GM21528 (cell line): Measurements from ENCODE around the gene MR1.

Experiments
- ATAC-seq: cut with Tn5 transposase; IDR thresholded peaks from one replicate; pipeline ENCODE4 v1.9.1; 2021; ENCODE audit warnings: mild to moderate bottlenecking, moderate library complexity; ENCODE audit not compliant: unreplicated experiment, low FRiP score

Gene MR1

DNA sequence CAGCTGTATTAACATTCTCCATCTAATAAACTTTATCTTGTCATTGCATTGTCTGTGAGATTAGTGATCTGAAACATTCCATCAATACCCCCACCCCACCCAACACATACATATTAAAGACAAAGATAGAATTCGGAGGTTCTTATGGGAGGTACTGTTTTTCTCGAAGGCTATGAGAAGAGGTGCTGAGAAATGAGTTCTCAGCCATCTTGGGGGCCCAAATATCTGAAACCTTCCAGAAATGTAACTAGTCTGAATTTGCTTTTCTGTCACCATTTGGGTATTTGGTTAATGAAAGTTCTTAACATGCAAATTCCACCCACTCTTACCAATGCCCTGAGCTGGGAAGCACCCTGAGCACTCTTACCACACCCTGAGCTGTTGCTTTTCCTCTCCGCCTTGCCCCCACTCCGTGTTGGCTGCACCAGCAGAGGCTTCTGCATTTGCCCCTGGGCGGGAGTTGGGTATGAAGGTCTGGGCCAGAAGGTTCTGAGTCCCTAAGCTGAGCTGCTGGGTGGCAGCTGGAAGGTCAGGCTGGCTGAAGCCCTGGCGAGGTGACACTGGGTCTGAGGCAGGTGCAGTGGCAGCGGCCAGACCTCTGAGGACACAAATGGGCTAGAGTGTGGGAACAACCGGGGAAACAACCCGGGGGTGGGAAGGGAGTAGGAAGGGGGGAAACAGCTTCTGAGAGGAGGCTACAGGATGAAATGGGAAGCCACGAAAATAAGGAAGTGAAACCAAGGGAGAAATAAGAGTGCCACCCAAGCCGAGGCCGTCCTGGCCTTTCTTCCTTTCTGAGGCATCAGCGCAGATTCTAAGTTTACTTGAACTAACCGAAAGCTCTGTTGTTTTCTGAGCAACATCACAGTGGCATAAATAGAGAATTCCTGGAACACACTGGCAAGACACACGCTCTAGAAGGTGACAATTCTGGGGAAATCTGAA lies 28.4 kb downstream of the MR1 start:
- ATAC-seq = peak; percentile 82

DNA sequence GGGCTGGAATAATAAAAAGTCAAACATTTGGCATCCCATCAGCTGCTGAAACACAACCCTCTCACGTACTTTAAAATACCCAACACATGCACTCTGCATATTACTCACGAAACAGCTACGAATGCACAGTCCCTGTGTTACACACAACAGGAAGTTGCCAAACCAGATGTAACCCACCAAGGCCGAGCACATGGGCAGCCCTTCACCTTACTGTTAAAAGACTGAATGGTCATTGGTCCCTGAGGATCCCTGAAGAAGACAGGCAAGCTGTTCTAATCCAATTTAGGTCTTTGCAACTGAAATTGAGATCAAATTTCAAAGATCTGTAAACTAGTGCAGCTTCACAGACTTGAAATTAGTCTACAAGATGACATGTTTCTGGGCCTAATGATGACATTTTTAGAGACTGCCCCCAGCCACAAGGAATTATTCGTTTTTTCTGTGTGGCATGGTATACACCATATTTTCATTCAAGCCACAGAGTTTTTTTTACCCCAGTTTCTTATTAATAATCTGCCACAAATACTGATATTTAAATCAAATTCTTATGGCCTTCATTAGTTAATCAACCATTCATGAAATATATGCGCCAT lies 29.1 kb downstream of the MR1 start:
- peak; percentile 71 for ATAC-seq

DNA sequence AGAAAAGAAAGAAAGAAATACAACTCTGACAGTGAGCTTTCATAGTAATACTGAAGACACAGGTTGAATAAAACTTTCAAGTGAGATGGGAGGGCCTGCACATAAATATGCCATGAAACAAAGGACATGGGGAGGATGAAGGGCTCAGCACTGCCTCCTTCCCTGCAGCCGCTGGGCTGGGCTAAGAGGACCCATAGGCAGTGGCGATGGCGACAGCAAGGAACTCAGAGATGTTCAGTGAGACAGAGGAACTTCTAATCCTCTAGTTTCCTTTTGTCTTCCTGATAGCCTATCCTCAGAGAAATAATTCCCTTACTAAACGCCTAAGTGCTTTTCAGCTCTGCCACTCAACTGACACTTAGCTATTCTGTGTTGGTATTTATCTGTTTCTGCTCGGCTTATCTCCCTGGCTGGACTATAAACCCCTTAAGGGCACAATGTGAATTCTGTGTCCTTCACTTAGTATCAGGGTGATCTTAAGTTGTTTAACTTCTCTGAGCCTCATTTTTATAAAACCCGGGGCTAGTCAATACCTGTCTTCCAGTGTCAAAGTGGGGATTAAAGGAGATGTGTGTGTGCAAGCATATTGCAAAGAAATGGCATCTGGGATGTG lies 30.3 kb downstream of the MR1 start:
- no peak for ATAC-seq

DNA sequence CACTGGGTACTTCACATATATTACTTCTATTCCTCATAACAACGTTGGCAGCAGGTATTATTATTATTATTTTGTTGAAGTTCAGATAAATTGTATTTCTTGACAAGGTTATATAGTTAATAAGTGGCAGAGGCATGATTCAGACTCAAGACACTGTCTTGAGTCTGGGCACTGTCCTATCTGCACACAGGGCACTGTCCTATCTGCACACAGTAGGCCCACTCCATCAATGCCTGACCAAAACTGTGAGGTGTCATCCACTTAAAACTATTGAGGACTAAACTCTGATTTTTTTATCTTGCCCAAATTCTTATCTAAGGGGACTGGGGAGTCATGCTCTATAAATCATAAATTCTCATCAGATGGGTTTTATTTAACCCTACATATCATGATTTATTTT lies 30.9 kb downstream of the MR1 start:
- no peak for ATAC-seq

DNA sequence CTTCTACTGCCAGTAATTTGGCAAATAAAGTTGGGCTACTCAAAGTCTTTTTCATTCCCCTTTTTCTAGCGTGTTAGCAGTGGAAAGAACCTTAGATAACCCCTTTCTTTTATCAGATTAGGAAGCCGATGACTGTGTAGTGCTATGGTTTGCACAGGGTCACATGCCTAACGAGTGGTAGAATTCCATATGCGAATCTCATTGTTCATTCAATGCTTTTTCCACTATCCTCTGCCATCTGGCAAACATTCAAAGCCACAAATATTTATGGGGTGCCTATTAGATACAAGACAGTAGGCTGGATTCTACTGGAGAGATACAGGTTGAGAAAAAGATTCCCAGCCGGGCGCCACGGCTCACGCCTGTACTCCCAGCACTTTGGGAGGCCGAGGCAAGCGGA lies 39.9 kb downstream of the MR1 start:
- no peak for ATAC-seq

DNA sequence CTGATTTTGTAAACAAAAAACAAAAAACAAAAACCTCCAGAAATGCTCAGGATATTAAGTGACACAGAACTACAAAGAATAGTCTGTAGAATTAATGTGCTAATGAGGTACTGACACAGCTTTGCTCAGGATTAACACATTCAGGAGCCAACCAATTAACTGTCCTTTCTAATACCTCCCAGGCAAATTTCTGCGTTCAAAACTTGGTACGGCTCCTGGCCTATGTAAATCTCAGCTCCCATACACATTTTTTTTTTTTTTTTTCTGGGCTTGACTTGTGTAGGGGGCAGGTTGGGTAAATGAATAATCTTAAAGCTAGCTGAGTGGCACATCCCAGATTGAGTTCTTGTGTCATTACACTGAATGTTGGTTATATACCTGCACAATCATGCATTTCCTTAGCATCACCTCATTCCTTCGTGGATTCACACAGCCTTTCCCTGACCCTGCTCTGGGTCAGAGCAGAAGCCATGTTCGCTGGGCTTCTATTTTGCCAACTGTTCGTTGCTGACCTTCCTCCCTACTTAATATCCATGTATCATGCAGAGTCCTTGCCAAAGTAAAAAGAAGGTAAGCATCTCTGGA lies 42.1 kb downstream of the MR1 start:
- no peak for ATAC-seq

DNA sequence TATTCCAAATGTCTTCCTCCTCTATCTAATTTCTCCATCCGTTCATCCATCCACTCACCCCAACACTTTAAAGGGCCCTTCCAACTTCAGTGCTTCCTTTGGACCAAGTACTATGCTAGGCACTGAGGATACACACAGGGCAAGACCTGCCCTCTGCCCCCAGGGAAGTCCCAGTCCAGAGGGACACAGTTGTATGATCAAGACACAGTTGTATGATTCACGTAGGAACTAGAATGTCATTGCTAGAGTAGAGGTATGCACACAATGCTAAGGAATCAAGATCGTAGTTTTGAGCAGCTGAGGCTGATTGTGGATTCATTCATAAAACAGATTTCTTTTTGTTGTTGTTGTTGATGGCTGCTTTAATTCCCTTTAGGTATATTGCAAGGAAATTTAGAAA lies 43.1 kb downstream of the MR1 start:
- no peak for ATAC-seq

DNA sequence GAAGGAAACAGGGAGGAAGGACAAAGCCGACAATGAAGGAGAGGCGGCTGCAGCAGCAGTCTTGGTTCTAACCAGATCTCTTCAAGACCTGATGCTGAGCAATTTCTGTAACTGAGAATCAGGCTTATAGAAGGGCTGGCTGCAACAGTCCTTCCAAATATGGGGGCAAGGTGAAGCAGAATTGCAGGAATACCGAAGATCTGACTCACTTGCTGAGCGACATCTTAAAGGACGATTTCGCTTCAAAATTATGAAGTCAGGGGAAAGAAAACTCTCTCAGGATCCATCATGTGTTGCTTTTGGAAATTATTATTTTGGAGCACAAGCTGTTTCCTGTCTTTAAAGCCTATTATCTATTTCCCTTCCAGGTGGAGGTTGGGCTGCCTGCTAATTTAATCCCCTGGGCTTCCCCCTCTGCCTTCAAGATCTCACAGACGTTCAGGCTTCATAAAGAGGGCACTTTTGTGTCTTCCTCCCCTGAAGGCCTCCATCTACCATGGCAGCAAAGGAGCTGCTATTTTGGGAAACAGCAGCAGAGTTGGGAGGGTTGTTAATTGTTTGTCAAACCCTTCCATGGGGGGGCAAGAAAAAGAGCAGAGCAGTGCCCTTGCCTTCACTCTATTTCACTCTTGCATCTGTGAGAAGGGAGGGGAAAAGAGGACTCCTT lies 43.9 kb downstream of the MR1 start:
- no peak for ATAC-seq

DNA sequence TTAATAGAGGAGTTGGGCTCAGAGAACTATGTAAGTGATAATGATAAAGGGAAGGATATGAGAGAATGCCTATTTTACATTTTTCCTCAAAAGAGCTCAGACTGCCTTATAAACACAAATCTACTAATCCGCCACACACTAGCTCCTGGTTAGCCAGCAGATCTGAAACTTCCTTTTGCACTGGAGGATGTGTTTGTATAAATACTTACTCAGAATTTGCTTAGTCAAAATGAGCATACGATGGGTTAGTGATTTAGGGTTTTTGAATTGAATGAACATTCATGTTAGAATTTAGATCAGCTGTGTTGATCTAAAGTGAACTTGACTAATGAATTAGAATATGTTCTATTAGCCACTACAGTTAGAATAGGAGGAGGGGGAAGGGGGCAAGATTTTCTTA lies 45.6 kb downstream of the MR1 start:
- no peak for ATAC-seq

DNA sequence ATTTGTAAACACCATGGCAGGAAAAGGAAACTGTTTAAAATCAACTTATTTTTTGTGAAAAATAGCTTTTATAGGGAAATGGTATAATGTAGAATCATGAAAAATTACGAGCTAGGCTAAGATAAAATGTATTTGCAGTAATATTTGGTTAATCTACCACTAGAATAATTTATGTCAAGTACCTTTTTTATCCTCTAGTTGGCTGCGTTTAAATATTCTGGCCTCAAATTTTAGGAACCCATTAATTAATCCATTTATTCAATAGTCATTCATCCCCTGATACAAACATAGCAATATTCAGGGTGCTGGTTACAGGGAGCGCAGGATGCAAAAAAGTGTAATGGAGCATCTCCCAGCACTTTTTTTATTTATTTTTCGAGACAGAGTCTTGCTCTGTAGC lies 46.1 kb downstream of the MR1 start:
- ATAC-seq = no peak

DNA sequence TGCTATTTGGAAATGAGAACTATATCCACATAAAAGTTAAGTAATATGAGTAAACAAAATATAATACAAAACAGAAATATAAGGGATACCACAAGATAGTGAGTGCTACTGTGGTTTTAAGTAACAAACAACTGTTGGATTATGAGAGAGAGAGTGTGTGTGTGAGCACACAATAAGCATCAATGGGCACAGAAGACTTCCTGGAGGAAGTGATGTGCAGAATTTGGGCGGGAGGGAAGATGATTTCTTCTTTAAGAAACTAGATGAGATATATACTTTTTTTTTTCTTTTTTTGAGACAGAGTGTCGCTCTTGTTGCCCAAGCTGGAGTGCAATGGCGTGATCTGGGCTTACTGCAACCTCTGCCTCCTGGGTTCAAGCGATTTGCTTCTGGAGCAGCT lies 46.8 kb downstream of the MR1 start:
- ATAC-seq = no peak

DNA sequence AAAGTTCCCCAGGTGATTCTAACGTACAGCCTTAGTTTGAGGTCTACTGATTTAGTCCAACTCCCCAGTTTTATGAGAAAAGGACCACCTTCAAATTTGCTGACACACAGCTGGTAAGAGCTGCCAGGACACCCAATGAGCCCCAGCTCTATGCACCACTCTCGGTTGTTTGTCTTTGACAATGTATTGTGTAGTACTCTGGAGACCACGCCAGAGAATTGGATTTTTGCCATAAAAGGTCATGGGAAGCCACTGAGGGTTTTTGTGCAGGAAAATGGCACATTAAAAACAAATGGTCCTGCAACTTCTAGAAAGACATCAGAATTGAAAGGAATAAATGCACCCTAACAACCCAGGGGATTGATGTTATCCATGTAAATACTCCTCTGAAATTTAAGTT lies 47.6 kb downstream of the MR1 start:
- no peak for ATAC-seq

DNA sequence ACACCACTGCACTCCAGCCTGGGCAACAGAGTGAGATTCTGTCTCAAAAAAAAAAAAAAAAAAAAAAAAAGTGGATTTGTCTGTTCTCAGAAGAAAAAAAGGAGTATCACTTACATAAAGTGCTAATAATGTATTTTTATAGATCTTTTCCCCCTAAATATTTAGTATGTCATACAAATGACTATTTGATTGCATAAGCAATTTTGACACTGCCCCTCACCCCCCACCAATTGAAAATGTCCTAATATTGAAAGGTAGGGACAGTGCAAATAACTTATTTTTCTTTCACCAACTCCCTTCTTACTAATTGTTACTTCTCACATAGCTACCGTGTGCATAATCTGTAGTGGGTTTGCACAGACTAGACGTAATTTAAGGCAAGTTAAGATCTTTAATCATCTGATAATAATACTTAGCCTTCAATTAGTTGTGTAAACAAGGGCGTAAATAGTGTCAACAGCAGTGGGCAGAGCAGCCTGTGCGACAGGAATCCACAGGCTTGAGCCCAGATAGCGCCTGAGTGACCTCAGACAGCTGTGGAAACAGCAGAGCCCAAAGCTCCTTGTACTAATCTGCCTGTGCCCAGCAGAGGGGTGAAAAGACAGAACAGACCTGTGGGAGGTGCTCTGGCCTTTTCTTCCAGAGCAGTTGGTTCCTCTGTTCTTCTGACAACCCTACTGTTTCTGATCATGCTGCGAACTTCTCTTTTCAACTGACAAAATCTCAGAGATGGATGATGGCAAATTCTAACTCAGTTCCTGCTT lies 50.2 kb downstream of the MR1 start:
- ATAC-seq = peak; percentile 32

DNA sequence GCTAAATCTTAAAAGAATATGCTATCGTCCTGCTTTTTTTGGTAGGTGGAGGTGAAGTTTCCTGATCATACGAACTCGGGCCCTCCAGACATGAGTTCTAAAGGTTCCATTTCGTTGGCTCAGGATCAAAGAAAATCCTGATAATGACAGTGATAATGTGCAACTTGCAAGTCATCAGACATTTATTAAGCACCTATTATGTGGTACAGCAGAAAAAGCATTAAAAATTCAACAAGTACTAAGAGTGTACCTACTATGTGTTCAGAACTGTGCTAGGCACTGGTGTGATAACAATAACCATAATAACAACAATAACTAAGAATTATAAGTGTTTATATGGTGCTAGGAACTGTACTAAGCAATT lies 50.8 kb downstream of the MR1 start:
- ATAC-seq = no peak

DNA sequence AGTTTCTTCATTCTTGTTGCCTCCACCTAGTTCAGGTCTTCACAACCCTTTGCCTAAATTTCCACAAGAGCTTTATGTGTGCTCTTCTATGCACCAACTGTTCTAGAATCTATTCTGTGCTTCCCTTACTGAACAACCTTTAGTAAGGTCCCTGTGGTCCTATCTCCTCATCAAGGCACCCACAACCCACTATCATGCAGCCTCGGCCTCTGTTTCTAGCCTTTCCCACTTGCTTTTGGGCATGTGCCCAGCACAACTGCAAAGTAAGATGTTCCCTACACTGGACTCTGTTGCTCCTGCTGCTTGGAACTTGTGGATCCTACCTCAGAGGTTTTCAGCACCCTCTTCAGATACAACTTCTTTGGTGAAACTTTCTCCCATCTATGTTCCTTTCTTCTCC lies 52.3 kb downstream of the MR1 start:
- no peak for ATAC-seq

DNA sequence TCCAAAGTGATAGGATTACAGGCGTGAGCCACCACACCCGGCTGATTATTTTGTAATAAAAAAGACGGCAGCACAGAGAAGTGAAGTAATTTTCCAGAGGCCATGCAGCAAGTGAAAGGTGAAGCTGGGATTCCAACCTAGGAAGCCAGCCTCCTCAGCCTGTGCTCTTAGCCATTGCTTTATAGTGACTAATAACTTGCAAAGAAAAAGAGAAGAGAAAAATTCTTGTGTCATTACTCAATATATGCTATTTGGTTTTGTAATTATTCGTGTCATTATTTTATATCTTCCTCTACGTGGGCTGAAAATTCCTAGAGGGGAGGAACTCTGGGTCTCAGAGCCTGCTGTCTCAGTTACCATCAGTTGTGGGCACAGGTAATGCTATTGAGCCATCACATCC lies 53.1 kb downstream of the MR1 start:
- no peak for ATAC-seq

DNA sequence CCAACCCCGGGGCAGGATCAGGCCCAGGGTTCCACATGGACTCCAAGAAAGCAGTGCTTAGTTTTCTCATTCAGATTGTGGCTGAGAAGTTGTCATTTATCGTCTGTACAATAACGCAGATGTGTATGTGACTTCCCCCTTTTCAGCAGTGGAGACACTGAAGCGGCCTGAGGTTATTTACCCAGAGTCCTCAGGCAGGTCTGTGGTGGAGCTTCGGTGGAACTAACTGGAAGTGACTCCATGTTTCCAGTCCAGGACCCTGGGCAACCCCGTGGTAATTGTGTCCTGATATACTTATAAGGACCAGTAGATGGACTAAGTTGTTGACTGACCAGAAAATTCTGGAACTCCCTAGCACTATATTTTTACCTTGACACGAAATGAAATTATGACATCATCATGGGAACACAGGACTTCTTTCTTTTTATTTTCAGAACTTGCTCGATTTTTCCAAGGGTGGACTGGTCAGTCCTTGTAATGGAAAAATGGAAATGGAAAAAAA lies 53.7 kb downstream of the MR1 start:
- no peak for ATAC-seq

DNA sequence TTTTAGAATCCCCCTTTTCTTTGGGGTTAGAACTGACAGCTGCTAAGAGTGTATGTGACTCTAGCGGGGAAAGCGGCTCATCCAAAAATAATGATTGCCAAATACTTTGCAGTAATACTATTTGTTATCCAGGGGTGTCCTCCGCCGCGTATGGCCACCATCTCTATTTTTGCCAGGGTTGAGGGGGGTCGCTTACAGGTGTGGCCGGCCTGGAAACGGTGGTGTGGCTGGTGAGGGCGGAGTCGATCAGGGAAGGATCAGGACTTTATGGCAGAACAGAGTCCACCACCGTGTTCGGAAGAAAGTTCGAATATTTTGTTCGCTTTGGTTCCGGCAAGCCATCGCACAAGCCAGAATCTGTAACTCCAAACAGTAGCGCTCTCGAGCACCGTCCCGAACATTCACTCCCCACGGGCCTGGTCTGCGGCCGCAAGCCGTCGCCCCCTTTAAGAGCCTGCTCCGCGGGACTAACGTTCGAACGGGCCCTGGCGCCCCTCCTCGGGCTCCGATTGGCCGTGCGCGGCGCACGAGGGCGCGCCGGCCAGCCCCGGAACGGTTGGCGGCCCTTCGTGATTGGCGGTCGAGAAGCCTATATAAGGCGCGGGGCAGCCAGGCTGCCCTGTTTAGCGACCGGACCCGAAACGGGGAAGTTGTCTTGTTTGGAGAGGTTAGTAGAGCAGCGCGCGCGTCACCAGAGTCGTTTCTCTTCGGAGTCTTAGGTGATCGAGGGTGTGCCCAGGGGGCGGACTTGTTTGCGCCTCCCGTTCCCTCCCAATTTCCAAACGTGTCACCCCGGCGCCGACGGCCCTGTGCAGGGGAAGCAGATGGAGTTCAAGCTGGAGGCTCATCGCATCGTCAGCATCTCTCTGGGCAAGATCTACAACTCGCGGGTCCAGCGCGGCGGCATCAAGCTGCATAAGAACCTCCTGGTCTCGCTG lies 54.6 kb downstream of the MR1 start, which contains the start of gene IER5:
Gene IER5, plus strand, starts transcription at position 622 of the 938 bp plus-strand sequence. Its CDS starts 203 bp downstream, at position 825.
- ATAC-seq = peak; percentile 75
